WTC11 (cell line): ENCODE measurements around the gene NFATC1. TPM values are rescaled to one million over a fixed set of nuclear protein-coding genes. Genes with fewer than 3 reads are reported as not detected.
"Not testable (repeated sequence)": the region's sequence is repeated elsewhere in the genome, so short reads cannot be mapped to it uniquely, and the experiment has no call there.

ENCODE experiments used
- ATAC-seq: fragments of 200-7000 bp; cut with Tn5 transposase; 2 replicates; pipeline ENCODE4 v1.10.0; 2021; ENCODE audit warnings: mild to moderate bottlenecking, moderate library complexity
- CTCF ChIA-PET: fragments of 300-600 bp; sonication (Branson Sonifier 250); formaldehyde crosslinking; loops from one replicate; lab custom pipeline; 2021; ENCODE audit warnings: antibody characterized with exemption; lab: Charles Lee
- POLR2A ChIA-PET: fragments of 350-600 bp; sonication (Branson Sonifier 250); formaldehyde crosslinking; loops from one replicate; lab custom pipeline; 2021; ENCODE audit warnings: antibody characterized with exemption; lab: Charles Lee
- DNase-seq: peaks from one replicate; pipeline ENCODE4 v3.0.0; 2021; ENCODE audit warnings: low spot score
- H3K27ac Mint-ChIP-seq: 2 replicates; pipeline ENCODE4 v1.8.0; 2021; ENCODE audit warnings: mixed read lengths
- H3K27me3 Mint-ChIP-seq: 2 replicates; pipeline ENCODE4 v1.8.0; 2021; ENCODE audit warnings: low read depth, mild to moderate bottlenecking, moderate library complexity, mixed read lengths
- H3K36me3 Mint-ChIP-seq: 2 replicates; pipeline ENCODE4 v1.8.0; 2021; ENCODE audit warnings: mixed read lengths
- H3K4me1 Mint-ChIP-seq: 2 replicates; pipeline ENCODE4 v1.8.0; 2022; ENCODE audit warnings: mixed read lengths
- H3K4me3 Mint-ChIP-seq: 2 replicates; pipeline ENCODE4 v1.8.0; 2021; ENCODE audit warnings: mild to moderate bottlenecking, moderate library complexity, mixed read lengths
- H3K9me3 Mint-ChIP-seq: 2 replicates; pipeline ENCODE4 v1.8.0; 2021; ENCODE audit warnings: mixed read lengths
- ATF1 ChIP-seq: sonication (generic); formaldehyde crosslinking; IDR thresholded peaks from 2 replicates; pipeline ENCODE4 v1.8.1; 2023; ENCODE audit warnings: mild to moderate bottlenecking, moderate library complexity, missing genetic modification reagents
- CREB1 ChIP-seq: sonication (generic); formaldehyde crosslinking; IDR thresholded peaks from 2 replicates; pipeline ENCODE4 v1.8.0; 2023; ENCODE audit warnings: mild to moderate bottlenecking, missing genetic modification reagents
- ESRRA ChIP-seq: sonication (generic); formaldehyde crosslinking; IDR thresholded peaks from 2 replicates; pipeline ENCODE4 v1.8.1; 2022; ENCODE audit warnings: mild to moderate bottlenecking, missing genetic modification reagents, borderline replicate concordance
- MXD4 ChIP-seq: fragments of 250-450 bp; sonication (Bioruptor Pico); IDR thresholded peaks from 2 replicates; pipeline ENCODE4 v1.8.0; 2021; ENCODE audit warnings: mild to moderate bottlenecking, moderate library complexity, borderline replicate concordance
- NFYB ChIP-seq: sonication (generic); formaldehyde crosslinking; conservative IDR thresholded peaks from 2 replicates; pipeline ENCODE4 v1.8.0; 2022; ENCODE audit warnings: low read depth, missing genetic modification reagents
- RORB ChIP-seq: fragments of 250-450 bp; sonication (Bioruptor Pico); IDR thresholded peaks from 2 replicates; pipeline ENCODE4 v1.9.0; 2021; ENCODE audit warnings: mild to moderate bottlenecking
- ZBTB21 ChIP-seq: sonication (generic); formaldehyde crosslinking; IDR thresholded peaks from 2 replicates; pipeline ENCODE4 v1.8.1; 2023; ENCODE audit warnings: mild to moderate bottlenecking, missing genetic modification reagents, borderline replicate concordance
- ZNF232 ChIP-seq: sonication (generic); formaldehyde crosslinking; IDR thresholded peaks from 2 replicates; pipeline ENCODE4 v1.8.0; 2022; ENCODE audit warnings: mild to moderate bottlenecking, missing genetic modification reagents
- ZNF416 ChIP-seq: fragments of 250-450 bp; sonication (Bioruptor Pico); IDR thresholded peaks from 2 replicates; pipeline ENCODE4 v1.9.0; 2021; ENCODE audit warnings: mild to moderate bottlenecking, inconsistent platforms
- total RNA-seq: library from RNA; stranded (reverse); gene quantifications from 3 replicates; pipeline ENCODE4 v1.2.3, GENCODE V29; 2021
- TF ChIP-seq, protein P1 (sequence below): sonication (generic); formaldehyde crosslinking; IDR thresholded peaks from 2 replicates; pipeline ENCODE4 v1.8.0; 2023; ENCODE audit warnings: mild to moderate bottlenecking, missing genetic modification reagents
- TF ChIP-seq, protein P2 (sequence below): sonication (generic); formaldehyde crosslinking; IDR thresholded peaks from 2 replicates; pipeline ENCODE4 v1.8.1; 2023; ENCODE audit warnings: mild to moderate bottlenecking, missing genetic modification reagents, moderate library complexity
- TF ChIP-seq, protein P3 (sequence below): fragments of 250-450 bp; sonication (Bioruptor Pico); conservative IDR thresholded peaks from 2 replicates; pipeline ENCODE4 v1.9.0; 2021; ENCODE audit warnings: mild to moderate bottlenecking

Gene NFATC1
- total RNA-seq, 1 experiment from 2014 or later = 20.2 TPM

- ChIA-PET POLR2A (no interaction called here), CTCF (no interaction called here)
- ATAC-seq (no peak), DNase-seq (no peak)
- Mint-ChIP-seq H3K4me1 (peaks cover 11% of the 10 kb centered on the region), H3K36me3 (peaks cover 5% of the 10 kb centered on the region; the same call in 1 of the 2 replicates), H3K27me3 (0 out of 2 replicates have a peak, but pooled peaks cover 4% of the 10 kb centered on the region), H3K4me3 (no peak overlapping the region), H3K27ac (peak overlapping the region; percentile 63; the same call in 1 of the 2 replicates), H3K9me3 (no peaks in the 10 kb centered on the region)
- TF ChIP-seq, protein P1, sequence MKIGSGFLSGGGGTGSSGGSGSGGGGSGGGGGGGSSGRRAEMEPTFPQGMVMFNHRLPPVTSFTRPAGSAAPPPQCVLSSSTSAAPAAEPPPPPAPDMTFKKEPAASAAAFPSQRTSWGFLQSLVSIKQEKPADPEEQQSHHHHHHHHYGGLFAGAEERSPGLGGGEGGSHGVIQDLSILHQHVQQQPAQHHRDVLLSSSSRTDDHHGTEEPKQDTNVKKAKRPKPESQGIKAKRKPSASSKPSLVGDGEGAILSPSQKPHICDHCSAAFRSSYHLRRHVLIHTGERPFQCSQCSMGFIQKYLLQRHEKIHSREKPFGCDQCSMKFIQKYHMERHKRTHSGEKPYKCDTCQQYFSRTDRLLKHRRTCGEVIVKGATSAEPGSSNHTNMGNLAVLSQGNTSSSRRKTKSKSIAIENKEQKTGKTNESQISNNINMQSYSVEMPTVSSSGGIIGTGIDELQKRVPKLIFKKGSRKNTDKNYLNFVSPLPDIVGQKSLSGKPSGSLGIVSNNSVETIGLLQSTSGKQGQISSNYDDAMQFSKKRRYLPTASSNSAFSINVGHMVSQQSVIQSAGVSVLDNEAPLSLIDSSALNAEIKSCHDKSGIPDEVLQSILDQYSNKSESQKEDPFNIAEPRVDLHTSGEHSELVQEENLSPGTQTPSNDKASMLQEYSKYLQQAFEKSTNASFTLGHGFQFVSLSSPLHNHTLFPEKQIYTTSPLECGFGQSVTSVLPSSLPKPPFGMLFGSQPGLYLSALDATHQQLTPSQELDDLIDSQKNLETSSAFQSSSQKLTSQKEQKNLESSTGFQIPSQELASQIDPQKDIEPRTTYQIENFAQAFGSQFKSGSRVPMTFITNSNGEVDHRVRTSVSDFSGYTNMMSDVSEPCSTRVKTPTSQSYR (CRISPR knock-in tag) = no peak
- TF ChIP-seq NFYB (no peak), ESRRA (CRISPR knock-in tag) (no peak)
Observed at GRCh38 chr18:79375441-79376154, 20.1 kb upstream of the NFATC1 start.

GRCh38 chr18:79376661-79377060 lies 19.1 kb upstream of the NFATC1 start:
- H3K9me3 Mint-ChIP-seq, H3K36me3 Mint-ChIP-seq, CTCF ChIA-PET, H3K4me3 Mint-ChIP-seq, H3K27me3 Mint-ChIP-seq, DNase-seq, ATAC-seq, H3K27ac Mint-ChIP-seq: not testable (repeated sequence)
- POLR2A ChIA-PET = interaction anchor here (0.6 kb wide), 1 partner anchor 266 kb away, joined by 3 read pairs; no protein-coding TSS in a partner anchor
- H3K4me1 Mint-ChIP-seq = peaks cover 11% of the 10 kb centered on the region

GRCh38 chr18:79377187-79377891 lies 18.4 kb upstream of the NFATC1 start:
- TF ChIP-seq, protein P2, sequence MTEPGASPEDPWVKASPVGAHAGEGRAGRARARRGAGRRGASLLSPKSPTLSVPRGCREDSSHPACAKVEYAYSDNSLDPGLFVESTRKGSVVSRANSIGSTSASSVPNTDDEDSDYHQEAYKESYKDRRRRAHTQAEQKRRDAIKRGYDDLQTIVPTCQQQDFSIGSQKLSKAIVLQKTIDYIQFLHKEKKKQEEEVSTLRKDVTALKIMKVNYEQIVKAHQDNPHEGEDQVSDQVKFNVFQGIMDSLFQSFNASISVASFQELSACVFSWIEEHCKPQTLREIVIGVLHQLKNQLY (CRISPR knock-in tag) = no peak
- TF ChIP-seq ZBTB21 (CRISPR knock-in tag) (no peak), RORB (CRISPR knock-in tag) (no peak), ATF1 (no peak), ZNF416 (CRISPR knock-in tag) (no peak), MXD4 (no peak), CREB1 (CRISPR knock-in tag) (no peak), ZNF232 (CRISPR knock-in tag) (no peak)
- TF ChIP-seq, protein P3, sequence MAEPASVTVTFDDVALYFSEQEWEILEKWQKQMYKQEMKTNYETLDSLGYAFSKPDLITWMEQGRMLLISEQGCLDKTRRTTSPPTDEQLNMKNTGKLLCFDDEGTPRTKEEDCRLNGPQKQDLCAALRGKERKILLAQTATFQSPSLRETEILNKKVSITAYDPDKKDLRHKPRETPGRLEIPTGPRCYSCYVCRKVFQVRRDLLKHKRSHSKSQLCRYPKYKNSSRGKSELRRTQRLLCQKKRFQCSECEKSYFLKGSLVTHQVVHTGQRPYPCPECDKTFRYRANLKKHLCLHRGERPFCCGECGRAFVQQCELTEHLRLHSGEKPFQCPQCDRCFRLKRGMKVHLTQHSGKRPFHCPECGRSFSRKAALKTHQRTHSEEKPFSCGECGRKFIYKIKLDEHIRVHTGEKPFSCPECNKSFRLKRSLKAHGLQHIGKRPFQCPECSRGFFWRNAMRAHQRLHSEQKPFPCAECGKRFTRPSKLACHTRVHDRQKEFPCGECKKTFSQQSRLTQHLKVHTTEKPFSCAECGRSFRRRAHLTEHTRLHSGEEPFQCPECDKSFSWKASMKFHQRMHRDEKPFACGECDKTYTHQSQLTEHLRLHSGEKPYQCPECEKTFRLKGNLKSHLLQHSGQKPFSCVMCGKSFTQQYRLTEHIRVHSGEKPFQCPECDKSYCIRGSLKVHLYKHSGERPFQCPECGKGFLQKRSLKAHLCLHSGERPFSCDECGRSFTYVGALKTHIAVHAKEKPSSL (CRISPR knock-in tag) = no peak
- TF ChIP-seq, all 79 proteins: peak for 0
- POLR2A ChIA-PET = interaction anchor here (0.6 to 0.8 kb wide), 2 partner anchors 261 to 265 kb away, joined by 3 read pairs; no protein-coding TSS in a partner anchor
- Mint-ChIP-seq H3K36me3 (peaks cover 4% of the 10 kb centered on the region; the same call in 1 of the 2 replicates), H3K27ac (no peak overlapping the region), H3K4me1 (peaks cover 11% of the 10 kb centered on the region), H3K4me3 (no peak overlapping the region), H3K27me3 (0 out of 2 replicates have a peak, but pooled peaks cover 4% of the 10 kb centered on the region), H3K9me3 (no peaks in the 10 kb centered on the region)
- ATAC-seq (no peak), DNase-seq (no peak)
- CTCF ChIA-PET = no interaction called here
